IMR-90 (cell line): ENCODE data around the gene BSCL2.

Experiments
- BHLHE40 ChIP-seq: fragments of 150-350 bp; IDR thresholded peaks from 2 replicates; pipeline ENCODE4 v1.6.1; 2016; ENCODE audit warnings: mild to moderate bottlenecking, low read depth, low read length
- MAFK ChIP-seq: IDR thresholded peaks from 2 replicates; pipeline ENCODE4 v1.6.1; 2012; ENCODE audit warnings: low read depth, low read length, improper control_type of control experiment
- MAZ ChIP-seq: IDR thresholded peaks from 2 replicates; pipeline ENCODE4 v1.6.1; 2012; ENCODE audit warnings: low read depth, mild to moderate bottlenecking, low read length, improper control_type of control experiment, moderate library complexity, borderline replicate concordance
- NFE2L2 ChIP-seq: fragments of 150-350 bp; IDR thresholded peaks from 2 replicates; pipeline ENCODE4 v1.6.1; 2016; ENCODE audit warnings: low read depth, mild to moderate bottlenecking, low read length
- POLR2A ChIP-seq: IDR thresholded peaks from 2 replicates; pipeline ENCODE4 v1.6.1; 2012; ENCODE audit warnings: mild to moderate bottlenecking, low read depth, low read length
- RAD21 ChIP-seq: IDR thresholded peaks from 2 replicates; pipeline ENCODE4 v1.6.1; 2012; ENCODE audit warnings: low read length, improper control_type of control experiment
- RCOR1 ChIP-seq: IDR thresholded peaks from 2 replicates; pipeline ENCODE4 v1.6.1; 2012; ENCODE audit warnings: mild to moderate bottlenecking, low read length, improper control_type of control experiment; ENCODE audit not compliant: insufficient replicate concordance
- TF ChIP-seq, protein P1 (sequence below): conservative IDR thresholded peaks from 2 replicates; pipeline ENCODE4 v1.5.1; 2012; ENCODE audit warnings: mild to moderate bottlenecking, low read depth, low read length, improper control_type of control experiment

DNA sequence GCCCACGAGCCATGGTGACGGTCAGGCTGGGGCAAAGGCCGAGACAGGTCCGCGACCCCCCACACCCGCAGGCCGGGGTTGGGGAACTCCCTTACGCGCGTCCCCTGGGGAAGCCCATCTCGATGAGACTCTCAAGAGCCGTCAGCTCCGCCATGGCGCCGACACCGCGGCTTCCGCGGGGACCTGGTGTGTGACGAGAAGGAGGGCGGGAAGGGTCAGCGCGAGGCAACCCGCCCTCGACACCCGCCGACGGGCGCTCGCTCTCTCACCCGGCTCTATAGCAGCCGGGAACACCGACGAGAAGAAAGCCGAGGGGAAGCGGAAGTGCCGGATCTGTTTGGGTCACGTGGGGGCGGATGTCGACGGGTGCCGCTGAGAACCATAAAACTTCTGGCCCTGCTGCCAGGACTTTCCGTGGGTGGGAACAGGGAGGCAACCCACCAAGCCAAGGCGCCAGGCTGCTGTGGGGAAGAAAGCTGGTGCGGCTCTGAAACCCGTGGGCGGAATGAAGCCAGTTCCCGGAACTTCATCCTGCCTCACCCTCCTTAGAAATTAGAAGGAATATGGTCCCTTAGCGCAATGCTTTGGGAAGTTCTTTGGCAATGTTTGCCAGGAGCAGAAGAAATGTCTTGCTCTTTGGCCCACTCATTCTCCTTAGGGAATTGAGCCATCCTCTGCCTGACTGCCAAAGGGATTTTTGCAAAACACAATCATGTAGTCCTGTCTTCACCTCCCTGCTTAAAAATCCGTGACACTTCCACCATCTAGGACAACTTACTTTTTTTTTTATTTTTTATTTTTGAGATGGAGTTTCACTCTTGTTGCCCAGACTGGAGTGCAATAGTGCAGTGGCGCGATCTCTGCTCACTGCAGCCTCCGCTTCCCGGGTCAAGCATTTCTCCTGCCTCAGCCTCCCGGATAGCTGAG is 28.2 kb downstream of the BSCL2 start, which contains the start of gene UBXN1:
- TF ChIP-seq, protein P1, sequence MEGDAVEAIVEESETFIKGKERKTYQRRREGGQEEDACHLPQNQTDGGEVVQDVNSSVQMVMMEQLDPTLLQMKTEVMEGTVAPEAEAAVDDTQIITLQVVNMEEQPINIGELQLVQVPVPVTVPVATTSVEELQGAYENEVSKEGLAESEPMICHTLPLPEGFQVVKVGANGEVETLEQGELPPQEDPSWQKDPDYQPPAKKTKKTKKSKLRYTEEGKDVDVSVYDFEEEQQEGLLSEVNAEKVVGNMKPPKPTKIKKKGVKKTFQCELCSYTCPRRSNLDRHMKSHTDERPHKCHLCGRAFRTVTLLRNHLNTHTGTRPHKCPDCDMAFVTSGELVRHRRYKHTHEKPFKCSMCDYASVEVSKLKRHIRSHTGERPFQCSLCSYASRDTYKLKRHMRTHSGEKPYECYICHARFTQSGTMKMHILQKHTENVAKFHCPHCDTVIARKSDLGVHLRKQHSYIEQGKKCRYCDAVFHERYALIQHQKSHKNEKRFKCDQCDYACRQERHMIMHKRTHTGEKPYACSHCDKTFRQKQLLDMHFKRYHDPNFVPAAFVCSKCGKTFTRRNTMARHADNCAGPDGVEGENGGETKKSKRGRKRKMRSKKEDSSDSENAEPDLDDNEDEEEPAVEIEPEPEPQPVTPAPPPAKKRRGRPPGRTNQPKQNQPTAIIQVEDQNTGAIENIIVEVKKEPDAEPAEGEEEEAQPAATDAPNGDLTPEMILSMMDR: no peak
- TF ChIP-seq RCOR1 (no peak), POLR2A (peak; percentile 80), MAFK (no peak), NFE2L2 (no peak), RAD21 (no peak), BHLHE40 (peak; percentile 55; the same call in 1 of the 2 replicates), MAZ (no peak)
